C4-2B (cell line): ENCODE measurements around the gene ZNF692.

Source experiments
- ZFX ChIP-seq: fragments of 450-650 bp; IDR thresholded peaks from 2 replicates; pipeline ENCODE4 v1.6.1; 2017
- TF ChIP-seq, protein P1 (sequence below): fragments of 450-650 bp; conservative IDR thresholded peaks from 2 replicates; pipeline ENCODE4 v1.5.1; 2017; ENCODE audit warnings: mild to moderate bottlenecking

DNA sequence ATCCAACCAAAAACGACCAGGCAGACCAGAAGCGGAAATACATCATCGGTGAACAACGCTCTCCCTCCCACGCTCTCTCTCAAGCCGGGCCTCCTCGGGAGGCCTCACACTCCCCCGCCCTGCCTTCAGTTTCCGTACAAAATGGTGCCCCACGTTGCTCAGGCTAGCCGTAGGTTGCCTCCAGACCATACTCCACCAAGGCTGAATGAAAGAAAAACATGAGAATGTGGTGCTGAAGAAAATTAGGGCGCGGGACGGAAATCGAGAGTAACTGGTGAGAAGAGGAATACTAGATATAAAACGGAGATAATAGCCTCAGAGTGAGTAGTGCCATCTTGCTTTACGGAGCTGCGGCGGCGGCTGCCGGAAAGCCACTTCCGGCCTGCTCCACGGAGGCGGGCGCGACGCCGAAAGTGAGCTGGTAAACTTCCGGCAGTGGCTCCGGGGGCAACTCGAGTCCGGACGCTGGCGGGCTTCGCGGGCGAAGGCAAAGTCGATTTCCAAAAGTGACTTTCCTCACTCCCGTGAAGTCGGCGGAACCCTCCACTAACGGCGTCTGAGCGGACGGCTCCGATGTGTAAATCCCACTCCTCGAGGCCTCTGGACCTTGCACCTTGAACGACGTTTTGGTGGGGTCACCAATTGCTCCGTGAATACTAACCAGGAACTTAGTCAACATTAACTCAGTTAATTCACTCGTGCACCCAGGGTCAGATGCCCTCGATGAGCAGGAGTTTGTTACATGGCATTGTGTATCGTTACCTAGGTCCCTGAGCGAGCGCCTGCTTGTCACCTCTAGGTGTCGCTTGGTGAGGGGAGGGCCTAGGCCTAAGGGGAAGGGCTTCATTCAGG is 32.8 kb downstream of the ZNF692 start, which contains the start of gene SH3BP5L:
- TF ChIP-seq, protein P1, sequence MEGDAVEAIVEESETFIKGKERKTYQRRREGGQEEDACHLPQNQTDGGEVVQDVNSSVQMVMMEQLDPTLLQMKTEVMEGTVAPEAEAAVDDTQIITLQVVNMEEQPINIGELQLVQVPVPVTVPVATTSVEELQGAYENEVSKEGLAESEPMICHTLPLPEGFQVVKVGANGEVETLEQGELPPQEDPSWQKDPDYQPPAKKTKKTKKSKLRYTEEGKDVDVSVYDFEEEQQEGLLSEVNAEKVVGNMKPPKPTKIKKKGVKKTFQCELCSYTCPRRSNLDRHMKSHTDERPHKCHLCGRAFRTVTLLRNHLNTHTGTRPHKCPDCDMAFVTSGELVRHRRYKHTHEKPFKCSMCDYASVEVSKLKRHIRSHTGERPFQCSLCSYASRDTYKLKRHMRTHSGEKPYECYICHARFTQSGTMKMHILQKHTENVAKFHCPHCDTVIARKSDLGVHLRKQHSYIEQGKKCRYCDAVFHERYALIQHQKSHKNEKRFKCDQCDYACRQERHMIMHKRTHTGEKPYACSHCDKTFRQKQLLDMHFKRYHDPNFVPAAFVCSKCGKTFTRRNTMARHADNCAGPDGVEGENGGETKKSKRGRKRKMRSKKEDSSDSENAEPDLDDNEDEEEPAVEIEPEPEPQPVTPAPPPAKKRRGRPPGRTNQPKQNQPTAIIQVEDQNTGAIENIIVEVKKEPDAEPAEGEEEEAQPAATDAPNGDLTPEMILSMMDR, result peak; percentile 96
- TF ChIP-seq ZFX, result peak; percentile 82
